ENCODE data around the gene RALBP1.

The RALBP1 gene

DNA sequence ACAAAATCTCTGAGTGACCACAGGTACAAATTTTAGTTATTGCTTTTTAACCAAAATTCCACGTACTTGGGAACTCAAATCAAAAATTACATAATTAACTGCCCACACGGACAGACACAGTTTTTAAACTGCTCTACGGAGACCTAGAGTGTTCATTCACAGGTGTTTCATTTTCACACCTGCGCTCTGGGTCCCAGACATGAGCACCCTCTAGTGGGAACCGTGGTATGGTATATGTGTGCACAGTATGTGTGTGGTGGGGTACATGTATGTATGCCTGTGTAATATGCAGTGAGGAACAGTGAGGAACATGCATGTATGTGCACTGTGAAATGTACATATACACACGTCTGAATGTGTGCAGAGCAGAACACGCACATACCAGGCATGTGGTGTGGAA lies 74.1 kb downstream of the RALBP1 start:
- Mint-ChIP-seq H3K27ac (no peak overlapping the region), H3K9me3 (peaks cover 6% of the 10 kb centered on the region), H3K36me3 (ENCODE audit: low read depth) (peaks cover 87% of the 10 kb centered on the region), H3K27me3 (ENCODE audit: low read depth) (no peaks in the 10 kb centered on the region), H3K4me3 (no peak overlapping the region), H3K4me1 (no peaks in the 10 kb centered on the region)
- TF ChIP-seq, protein P1, sequence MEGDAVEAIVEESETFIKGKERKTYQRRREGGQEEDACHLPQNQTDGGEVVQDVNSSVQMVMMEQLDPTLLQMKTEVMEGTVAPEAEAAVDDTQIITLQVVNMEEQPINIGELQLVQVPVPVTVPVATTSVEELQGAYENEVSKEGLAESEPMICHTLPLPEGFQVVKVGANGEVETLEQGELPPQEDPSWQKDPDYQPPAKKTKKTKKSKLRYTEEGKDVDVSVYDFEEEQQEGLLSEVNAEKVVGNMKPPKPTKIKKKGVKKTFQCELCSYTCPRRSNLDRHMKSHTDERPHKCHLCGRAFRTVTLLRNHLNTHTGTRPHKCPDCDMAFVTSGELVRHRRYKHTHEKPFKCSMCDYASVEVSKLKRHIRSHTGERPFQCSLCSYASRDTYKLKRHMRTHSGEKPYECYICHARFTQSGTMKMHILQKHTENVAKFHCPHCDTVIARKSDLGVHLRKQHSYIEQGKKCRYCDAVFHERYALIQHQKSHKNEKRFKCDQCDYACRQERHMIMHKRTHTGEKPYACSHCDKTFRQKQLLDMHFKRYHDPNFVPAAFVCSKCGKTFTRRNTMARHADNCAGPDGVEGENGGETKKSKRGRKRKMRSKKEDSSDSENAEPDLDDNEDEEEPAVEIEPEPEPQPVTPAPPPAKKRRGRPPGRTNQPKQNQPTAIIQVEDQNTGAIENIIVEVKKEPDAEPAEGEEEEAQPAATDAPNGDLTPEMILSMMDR (IDR thresholded peaks at IDR 0.05; ENCODE audit: unreplicated experiment in 3 of 3), result no peak

DNA sequence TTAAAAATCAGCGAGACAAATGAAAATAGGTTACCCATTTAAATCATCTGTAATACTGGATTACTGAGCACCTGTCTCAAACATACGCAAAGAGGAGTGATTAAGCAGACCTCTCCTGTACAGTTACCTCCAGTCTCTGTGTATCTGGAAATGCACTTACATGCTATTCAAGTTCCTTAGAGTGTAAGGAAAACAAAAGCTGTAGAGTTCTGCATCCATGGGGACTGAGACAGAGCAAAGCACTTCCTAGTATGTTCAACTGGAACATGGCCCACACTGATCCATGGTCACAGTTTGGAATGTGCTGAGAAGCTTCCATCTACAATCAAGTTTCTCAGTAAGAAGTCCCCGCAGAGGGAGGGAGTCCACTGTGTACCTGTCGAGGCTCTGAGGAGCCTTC lies 75.1 kb downstream of the RALBP1 start:
- H3K36me3 Mint-ChIP-seq (ENCODE audit: low read depth), result peaks cover 95% of the 10 kb centered on the region

DNA sequence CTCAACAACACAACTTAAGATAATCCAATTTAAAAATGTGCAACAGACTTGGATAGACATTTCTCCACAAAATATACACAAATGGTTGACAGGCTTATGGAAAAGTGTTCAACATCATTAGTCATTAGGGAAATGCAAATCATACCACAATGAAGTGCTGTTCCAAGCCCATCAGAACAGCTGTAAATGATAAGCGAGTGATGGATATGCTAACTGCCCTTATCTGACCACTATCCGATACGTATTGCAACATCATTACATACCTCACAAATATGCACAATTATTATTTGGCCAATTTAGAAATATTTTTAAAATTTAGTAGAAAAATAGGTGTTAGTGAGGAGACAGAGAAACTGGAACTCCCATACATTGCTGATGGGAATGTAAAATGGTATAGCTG lies 76.9 kb downstream of the RALBP1 start:
- Mint-ChIP-seq H3K36me3 (ENCODE audit: low read depth) (peaks cover 95% of the 10 kb centered on the region), H3K9me3 (peaks cover 6% of the 10 kb centered on the region), H3K4me1 (no peaks in the 10 kb centered on the region), H3K27ac (no peak overlapping the region), H3K4me3 (no peak overlapping the region), H3K27me3 (ENCODE audit: low read depth) (no peaks in the 10 kb centered on the region)
- TF ChIP-seq, protein P1 (IDR thresholded peaks at IDR 0.05; ENCODE audit: unreplicated experiment in 3 of 3), result no peak

More for the DNA sequence above, 75.1 kb downstream of the RALBP1 start:
- no peak overlapping the region for H3K4me3 Mint-ChIP-seq
- H3K27me3 Mint-ChIP-seq (ENCODE audit: low read depth), result no peaks in the 10 kb centered on the region
- peaks cover 6% of the 10 kb centered on the region for H3K9me3 Mint-ChIP-seq
- TF ChIP-seq, protein P1 (IDR thresholded peaks at IDR 0.05; ENCODE audit: unreplicated experiment in 3 of 3), result no peak
- no peaks in the 10 kb centered on the region for H3K4me1 Mint-ChIP-seq
- H3K27ac Mint-ChIP-seq, result no peak overlapping the region

DNA sequence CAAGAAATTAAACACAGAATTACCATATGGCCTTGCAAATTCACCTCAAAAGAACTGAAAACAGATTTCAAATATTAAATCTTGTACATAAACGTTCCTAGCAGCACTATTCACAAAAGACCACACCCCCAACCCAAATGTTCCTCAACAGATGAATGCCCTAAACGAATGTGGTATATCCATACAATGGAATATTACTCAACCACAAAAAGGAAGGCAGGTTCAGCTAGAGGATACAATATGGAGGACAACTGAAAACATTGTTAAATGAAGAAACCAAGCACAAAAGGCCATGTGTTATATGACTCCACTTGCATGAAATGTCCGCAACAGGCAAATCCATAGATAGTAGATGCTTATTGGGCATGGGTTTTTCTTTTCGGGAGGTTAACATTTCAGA lies 77.3 kb downstream of the RALBP1 start:
- peaks cover 6% of the 10 kb centered on the region for H3K9me3 Mint-ChIP-seq
- TF ChIP-seq, protein P1 (IDR thresholded peaks at IDR 0.05; ENCODE audit: unreplicated experiment in 3 of 3), result no peak
- H3K36me3 Mint-ChIP-seq (ENCODE audit: low read depth), result peaks cover 95% of the 10 kb centered on the region
- H3K27ac Mint-ChIP-seq, result no peak overlapping the region
- no peaks in the 10 kb centered on the region for H3K27me3 Mint-ChIP-seq (ENCODE audit: low read depth)
- no peak overlapping the region for H3K4me3 Mint-ChIP-seq
- no peaks in the 10 kb centered on the region for H3K4me1 Mint-ChIP-seq

DNA sequence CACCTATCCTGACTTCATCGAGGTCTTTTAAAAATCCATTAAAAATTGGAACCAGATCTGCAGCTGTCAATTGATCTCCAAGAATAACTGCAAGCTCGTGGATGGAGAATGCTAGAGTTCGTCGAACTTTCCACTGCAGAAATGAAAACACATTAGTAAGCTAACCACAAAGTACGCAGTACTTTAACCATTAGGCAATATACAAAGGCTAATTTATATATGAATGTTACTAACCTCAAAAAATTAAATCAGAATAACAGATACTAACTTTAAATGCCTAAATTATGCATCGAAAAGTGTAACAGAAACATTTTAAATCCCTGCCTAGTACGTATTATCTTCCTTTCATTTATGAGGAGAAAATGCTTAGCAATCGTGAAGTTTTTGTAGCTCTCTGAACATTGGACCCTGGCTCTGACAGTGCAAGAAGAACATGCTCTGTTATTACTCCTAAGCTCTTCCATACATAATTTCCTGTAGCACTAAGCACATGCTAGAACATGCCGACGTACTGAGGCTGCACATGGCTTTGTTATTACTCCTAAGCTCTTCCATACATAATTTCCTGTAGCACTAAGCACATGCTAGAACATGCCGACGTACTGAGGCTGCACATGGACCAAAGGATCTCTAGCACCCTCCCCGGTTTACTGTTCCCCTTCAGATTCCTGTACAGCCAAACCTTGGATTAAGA lies 82.1 kb downstream of the RALBP1 start:
- Mint-ChIP-seq H3K4me3 (no peak overlapping the region), H3K36me3 (ENCODE audit: low read depth) (peaks cover 89% of the 10 kb centered on the region), H3K9me3 (peaks cover 3% of the 10 kb centered on the region), H3K4me1 (no peaks in the 10 kb centered on the region), H3K27me3 (ENCODE audit: low read depth) (no peaks in the 10 kb centered on the region), H3K27ac (no peak overlapping the region)
- TF ChIP-seq, protein P1 (IDR thresholded peaks at IDR 0.05; ENCODE audit: unreplicated experiment in 3 of 3), result no peak

All from nephron (organoid).